ENCODE measurements around the gene SH2B2.
"Not testable (repeated sequence)": the region's sequence is repeated elsewhere in the genome, so short reads cannot be mapped to it uniquely, and the experiment has no call there.

Gene SH2B2

GRCh38 chr7:102320601-102321350, 34.1 kb downstream of the SH2B2 start:
- in situ Hi-C loops (cut with HindIII; ENCODE audit: low pct_ligation_motif_present, low pct_unique_long_range_greater_than_20kb, low sequenced_read_pairs), result no loop called here
- no peak for DNase-seq

GRCh38 chr7:102321351-102322201, 34.9 kb downstream of the SH2B2 start:
- no peak for DNase-seq
- in situ Hi-C loops (cut with HindIII; ENCODE audit: low pct_ligation_motif_present, low pct_unique_long_range_greater_than_20kb, low sequenced_read_pairs), result no loop called here

DNA sequence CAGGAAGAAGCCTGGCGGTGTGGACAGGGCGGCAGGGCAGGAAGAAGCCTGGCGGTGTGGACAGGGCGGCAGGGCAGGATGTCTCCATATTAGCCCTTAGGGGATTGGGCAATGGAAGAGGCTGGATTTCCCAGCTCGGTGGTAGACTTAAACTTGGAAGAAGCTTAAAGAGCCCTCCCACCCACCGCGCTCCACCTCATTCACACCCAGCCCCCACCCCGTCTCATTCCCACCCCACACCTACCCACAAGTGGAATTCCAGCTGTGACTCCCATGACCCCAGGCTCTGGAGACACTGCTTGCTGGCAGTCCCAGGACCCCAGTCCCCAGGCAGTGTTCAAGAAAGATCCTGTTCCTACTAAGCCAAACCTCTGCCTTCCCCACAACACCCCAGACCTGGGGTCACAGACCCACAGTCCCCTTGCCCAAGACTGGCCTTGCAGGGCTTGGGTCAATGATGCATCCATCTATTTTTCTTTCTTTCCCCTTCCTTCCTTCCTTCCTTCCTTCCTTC, 35.6 kb downstream of the SH2B2 start:
- in situ Hi-C loops (cut with HindIII; ENCODE audit: low pct_ligation_motif_present, low pct_unique_long_range_greater_than_20kb, low sequenced_read_pairs), result no loop called here
- DNase-seq, result no peak

DNA sequence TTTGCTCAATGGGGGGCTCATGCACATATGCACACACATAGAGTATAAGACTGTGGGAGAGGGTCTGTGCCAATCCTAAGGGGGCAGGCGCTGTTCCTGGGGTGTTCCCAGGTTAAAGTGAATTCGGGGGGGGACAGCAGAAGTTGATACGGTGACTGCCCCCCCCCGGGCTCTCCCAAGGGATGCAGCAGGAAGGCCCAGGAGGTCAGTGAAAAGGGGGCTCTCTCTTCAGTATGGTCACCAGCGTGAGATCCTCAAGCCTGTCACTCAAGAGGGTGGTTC, 37.2 kb downstream of the SH2B2 start:
- no peak for DNase-seq
- in situ Hi-C loops (cut with HindIII; ENCODE audit: low pct_ligation_motif_present, low pct_unique_long_range_greater_than_20kb, low sequenced_read_pairs), result no loop called here

GRCh38 chr7:102325106-102325505, 38.4 kb downstream of the SH2B2 start:
- DNase-seq; in situ Hi-C loops (cut with HindIII; ENCODE audit: low pct_ligation_motif_present, low pct_unique_long_range_greater_than_20kb, low sequenced_read_pairs): not testable (repeated sequence)

DNA sequence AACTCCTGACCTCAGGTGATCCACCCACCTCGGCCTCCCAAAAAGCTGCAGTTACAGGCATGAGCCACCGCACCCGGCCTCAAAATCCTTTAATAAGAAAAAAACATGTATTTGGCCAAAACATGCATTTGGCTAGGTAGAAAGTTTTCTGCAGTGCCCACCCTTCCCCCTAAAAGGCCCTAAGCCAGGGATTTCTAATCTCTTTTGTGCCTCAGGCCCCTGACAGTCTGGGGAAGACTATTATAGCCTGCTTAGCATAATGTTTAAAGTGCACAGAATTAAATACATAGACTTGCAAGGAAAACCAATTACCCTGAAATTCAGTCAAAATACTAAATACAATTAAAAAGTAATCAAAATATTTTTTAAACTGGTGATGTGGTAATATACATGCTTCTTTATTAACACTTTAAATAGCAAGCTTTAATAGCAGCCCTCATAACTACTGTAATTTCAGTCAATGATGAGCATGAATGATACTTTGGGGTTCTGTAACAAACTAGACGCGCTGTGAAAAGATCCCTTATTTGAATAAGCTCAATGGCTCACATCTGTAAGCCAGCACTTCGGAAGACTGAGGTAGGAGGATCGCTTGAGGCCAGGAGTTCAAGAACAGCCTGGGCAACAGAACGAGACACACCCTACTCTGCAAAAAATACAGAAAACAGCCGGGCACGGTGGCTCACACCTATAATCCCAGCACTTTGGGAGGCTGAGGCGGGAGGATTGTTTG, 39.7 kb downstream of the SH2B2 start:
- in situ Hi-C loops (cut with HindIII; ENCODE audit: low pct_ligation_motif_present, low pct_unique_long_range_greater_than_20kb, low sequenced_read_pairs), result no loop called here
- DNase-seq, result no peak

DNA sequence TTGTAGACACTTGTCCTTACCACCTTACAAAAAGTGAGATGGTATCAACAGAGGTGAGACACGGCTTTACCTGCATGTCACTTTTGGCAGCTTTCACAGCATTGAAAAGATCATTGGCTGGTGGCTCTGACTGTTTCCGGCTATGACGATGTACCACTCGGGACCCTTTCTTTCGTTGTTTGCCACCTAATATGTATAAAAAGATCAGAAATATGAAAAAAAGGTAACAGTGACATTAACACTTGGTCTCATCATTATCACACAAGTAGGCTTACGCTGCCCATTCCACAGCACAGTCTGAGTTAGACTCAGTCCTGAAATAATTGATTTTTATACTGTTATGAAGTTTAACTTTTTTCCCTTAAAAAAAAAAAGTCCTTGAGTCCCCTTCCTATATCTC, 40.5 kb downstream of the SH2B2 start:
- DNase-seq; in situ Hi-C loops (cut with HindIII; ENCODE audit: low pct_ligation_motif_present, low pct_unique_long_range_greater_than_20kb, low sequenced_read_pairs): not testable (repeated sequence)

GRCh38 chr7:102328863-102329262, 42.2 kb downstream of the SH2B2 start:
- in situ Hi-C loops (cut with HindIII; ENCODE audit: low pct_ligation_motif_present, low pct_unique_long_range_greater_than_20kb, low sequenced_read_pairs); DNase-seq: not testable (repeated sequence)

DNA sequence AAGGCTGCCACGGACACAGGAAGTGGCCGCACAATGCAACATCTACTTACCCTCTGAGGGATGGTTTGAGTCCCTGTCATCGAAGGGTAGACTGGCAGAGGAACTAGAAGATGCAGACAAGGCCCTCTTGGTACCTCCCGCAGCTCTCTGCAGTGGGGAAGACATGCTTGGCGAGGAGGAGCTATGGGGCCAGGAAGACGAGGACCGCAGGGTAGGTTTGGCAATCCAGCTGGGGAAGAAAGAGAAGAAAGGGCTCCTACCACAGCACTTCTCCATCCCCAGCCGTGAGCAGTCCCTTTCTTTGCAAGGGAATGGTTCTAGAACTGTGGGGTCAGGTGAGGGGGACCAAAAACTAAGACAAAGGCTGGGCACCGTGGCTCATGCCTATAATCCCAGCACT, 42.7 kb downstream of the SH2B2 start:
- DNase-seq; in situ Hi-C loops (cut with HindIII; ENCODE audit: low pct_ligation_motif_present, low pct_unique_long_range_greater_than_20kb, low sequenced_read_pairs): not testable (repeated sequence)

DNA sequence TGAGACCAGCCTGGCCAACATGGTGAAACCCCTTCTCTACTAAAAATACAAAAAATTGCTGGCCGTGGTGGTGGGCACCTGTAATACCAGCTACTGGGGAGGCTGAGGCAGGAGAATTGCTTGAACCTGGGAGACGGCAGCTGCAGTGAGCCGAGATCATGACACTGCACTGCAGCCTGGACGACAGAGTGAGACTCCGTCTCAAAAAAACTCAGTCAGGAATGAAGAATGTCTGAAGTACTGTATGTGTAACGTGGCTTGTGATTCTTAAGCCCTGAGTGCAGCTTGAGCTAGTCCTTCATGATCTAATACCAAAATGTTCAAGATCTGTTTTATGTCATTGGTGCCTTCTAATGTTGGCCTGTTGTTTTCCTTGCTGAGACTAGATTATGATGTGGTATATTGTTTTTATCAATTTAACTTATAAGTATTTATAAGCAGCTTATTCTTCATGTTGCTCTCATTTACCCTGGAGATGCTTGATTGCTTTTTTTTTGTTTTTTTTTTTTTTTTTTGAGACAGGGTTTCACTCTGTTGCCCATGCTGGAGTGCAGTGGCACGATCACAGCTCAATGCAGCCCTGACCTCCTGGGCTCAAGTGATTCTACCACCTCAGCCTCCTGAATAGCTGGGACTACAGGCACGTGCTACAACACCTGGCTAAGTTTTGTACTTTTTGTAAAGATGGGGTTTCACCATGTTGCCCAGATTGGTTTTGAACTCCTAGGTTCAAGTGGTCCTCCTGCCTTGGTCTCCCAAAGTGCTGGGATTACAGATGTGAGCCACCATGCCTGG, 44.2 kb downstream of the SH2B2 start:
- in situ Hi-C loops (cut with HindIII; ENCODE audit: low pct_ligation_motif_present, low pct_unique_long_range_greater_than_20kb, low sequenced_read_pairs); DNase-seq: not testable (repeated sequence)

- in situ Hi-C loops (cut with HindIII; ENCODE audit: low pct_ligation_motif_present, low pct_unique_long_range_greater_than_20kb, low sequenced_read_pairs); DNase-seq: not testable (repeated sequence)
Measured at GRCh38 chr7:102335574-102335973, 48.9 kb downstream of the SH2B2 start.

DNA sequence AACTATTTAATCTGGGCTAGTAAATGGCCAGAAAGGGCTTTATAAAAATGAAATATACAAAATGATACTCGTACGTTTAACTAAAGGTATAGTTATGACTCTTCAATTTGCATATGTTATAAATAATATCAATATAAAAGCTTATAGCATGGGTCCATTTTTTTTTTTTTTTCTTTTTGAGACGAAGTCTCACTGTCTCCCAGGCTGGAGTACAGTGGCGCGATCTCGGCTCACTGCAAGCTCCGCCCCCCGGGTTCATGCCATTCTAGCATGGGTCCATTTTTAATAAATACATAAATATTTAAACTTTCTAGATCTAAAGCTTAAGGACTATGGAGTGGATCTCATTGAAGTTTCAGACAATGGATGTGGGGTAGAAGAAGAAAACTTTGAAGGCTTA, 50.3 kb downstream of the SH2B2 start:
- in situ Hi-C loops (cut with HindIII; ENCODE audit: low pct_ligation_motif_present, low pct_unique_long_range_greater_than_20kb, low sequenced_read_pairs), result not testable (repeated sequence)

DNA sequence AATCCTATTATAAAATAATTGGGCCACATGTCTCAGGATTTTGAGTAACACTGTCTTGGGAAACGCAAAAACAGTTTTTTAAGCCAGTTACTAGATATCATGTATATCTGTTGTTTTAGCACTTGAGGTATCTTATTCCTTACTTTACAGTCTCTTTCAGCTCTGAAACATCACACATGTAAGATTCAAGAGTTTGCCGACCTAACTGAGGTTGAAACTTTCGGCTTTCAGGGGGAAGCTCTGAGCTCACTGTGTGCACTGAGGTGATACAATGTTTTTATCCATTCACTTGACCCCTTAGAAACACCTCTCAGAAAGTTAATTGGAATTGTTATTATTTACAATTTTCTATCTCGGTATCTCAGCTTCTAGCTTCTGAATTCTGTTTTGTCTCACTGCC, 50.8 kb downstream of the SH2B2 start:
- DNase-seq; in situ Hi-C loops (cut with HindIII; ENCODE audit: low pct_ligation_motif_present, low pct_unique_long_range_greater_than_20kb, low sequenced_read_pairs): not testable (repeated sequence)

More for the DNA sequence above, 50.3 kb downstream of the SH2B2 start:
- DNase-seq, result not testable (repeated sequence)

DNA sequence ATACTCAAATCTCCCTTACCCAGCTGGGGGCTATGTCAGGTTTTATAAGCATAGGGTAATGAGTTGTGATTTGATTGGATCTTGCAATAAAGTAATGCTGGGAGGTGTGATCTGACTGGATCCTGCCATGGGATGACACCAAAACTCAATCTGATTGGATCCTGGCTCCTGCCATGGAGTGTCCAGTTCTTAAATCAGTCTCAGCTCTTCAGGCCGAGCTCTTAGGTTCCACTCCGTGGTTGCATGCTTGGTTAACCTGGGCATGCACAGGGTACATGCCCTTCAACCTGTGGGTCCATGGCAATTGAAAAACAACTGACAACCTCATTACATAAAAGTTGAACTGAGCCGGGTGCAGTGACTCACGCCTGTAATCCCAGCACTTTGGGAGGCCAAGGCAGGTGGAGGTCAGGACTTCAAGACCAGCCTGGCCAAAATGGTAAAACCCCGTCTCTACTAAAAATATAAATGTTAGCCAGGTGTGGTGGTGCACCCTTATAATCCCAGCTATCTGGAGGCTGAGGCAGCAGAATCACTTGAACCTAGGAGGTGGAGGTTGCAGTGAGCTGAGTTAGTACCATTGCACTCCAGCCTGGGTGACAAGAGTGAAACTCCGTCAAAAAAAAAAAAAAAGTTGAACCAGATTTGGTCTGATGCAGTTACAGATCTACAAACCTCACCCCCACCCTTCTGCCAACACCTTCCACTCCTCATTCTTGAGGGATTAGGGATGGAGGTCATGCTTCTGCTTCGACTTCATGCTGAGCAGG, 54.1 kb downstream of the SH2B2 start:
- DNase-seq, result peak; percentile 95

DNA sequence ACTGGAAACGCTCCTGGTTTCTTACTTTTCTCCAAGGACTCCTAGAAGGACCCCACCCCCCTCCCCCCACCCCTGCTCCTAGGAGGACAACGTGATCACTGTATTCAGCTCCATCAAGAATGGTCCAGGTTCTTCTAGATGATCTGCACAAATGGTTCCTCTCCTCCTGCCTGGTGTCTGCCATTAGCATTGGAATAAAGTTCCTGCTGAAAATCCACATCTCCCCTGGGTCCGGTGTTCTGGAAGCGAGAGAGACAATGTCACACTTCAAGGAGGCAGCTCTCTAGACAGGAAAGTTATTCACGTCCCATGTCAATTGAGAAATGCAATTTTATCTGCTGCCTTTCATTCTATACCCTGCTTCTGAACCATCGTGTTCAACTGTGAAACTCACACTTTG, 60.3 kb downstream of the SH2B2 start:
- DNase-seq; in situ Hi-C loops (cut with HindIII; ENCODE audit: low pct_ligation_motif_present, low pct_unique_long_range_greater_than_20kb, low sequenced_read_pairs): not testable (repeated sequence)

More for the DNA sequence above, 54.1 kb downstream of the SH2B2 start:
- in situ Hi-C loops (cut with HindIII; ENCODE audit: low pct_ligation_motif_present, low pct_unique_long_range_greater_than_20kb, low sequenced_read_pairs), result not testable (repeated sequence)

DNA sequence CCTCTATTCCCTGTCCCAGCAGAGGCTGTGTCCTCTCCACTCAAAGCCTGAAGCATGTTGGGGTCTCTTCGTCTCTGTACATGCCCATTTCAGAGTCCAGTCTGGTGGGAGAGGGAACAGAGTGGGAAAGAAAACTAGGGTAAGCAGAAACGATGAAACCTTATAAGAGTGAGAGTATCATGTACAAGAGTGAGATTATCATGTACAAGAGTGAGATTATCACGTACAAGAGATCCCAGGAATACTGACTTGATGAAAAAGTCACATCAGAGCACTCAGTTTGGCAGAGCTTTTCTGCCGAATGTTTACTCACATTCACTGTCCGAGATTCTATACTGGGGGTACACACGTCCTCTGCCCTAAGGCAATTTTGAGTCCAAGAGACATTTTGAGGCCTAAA, 69.7 kb downstream of the SH2B2 start, which contains the start of gene SPDYE6:
TSS of gene SPDYE6 (minus strand) at position 101 of the 400 bp plus-strand sequence. CDS start 421 bp downstream, outside the sequence.
- DNase-seq; in situ Hi-C loops (cut with HindIII; ENCODE audit: low pct_ligation_motif_present, low pct_unique_long_range_greater_than_20kb, low sequenced_read_pairs): not testable (repeated sequence)

Measured in ACHN (cell line).